CD4-positive, alpha-beta T cell treated with Interferon alpha-2 for 1 hour (primary cell): ENCODE data around the gene LNX2.

Experiments used
- DNase-seq, 2 donors: peaks; one replicate each; pipeline ENCODE4 v3.0.0-alpha.2; 2020 to 2022

Gene LNX2

GRCh38 chr13:27549406-27549981, 70.8 kb downstream of the LNX2 start:
- no peak for DNase-seq

- no peak for DNase-seq
Measured at GRCh38 chr13:27542220-27542619, 78.1 kb downstream of the LNX2 start.

- DNase-seq: no peak
Measured at GRCh38 chr13:27541386-27541785, 78.9 kb downstream of the LNX2 start.

- no peak for DNase-seq
Measured at GRCh38 chr13:27536361-27537101, 83.8 kb downstream of the LNX2 start.

- no peak for DNase-seq
Measured at GRCh38 chr13:27535546-27535945, 84.8 kb downstream of the LNX2 start.

GRCh38 chr13:27534981-27535380, 85.3 kb downstream of the LNX2 start:
- no peak for DNase-seq

GRCh38 chr13:27534108-27534980, 86.0 kb downstream of the LNX2 start:
- no peak for DNase-seq

GRCh38 chr13:27533155-27533643, 87.1 kb downstream of the LNX2 start:
- DNase-seq: peak; percentile 49 to 55

- no peak for DNase-seq
Measured at GRCh38 chr13:27528908-27529307, 91.4 kb downstream of the LNX2 start.

GRCh38 chr13:27526516-27526915, 93.8 kb downstream of the LNX2 start:
- DNase-seq: no peak

GRCh38 chr13:27524981-27525975, 95.1 kb downstream of the LNX2 start:
- no peak for DNase-seq

- no peak for DNase-seq
Measured at GRCh38 chr13:27523346-27524073, 96.8 kb downstream of the LNX2 start.

- DNase-seq: no peak
Measured at GRCh38 chr13:27522847-27523246, 97.5 kb downstream of the LNX2 start.

GRCh38 chr13:27516103-27516502, 104.2 kb downstream of the LNX2 start:
- DNase-seq: no peak

- DNase-seq: no peak
Measured at GRCh38 chr13:27510082-27510481, 110.2 kb downstream of the LNX2 start.

GRCh38 chr13:27508802-27509201, 111.5 kb downstream of the LNX2 start:
- no peak for DNase-seq

GRCh38 chr13:27505792-27506191, 114.5 kb downstream of the LNX2 start:
- DNase-seq: no peak

GRCh38 chr13:27504868-27505194, 115.5 kb downstream of the LNX2 start:
- DNase-seq: no peak

- DNase-seq: no peak
Measured at GRCh38 chr13:27504128-27504867, 116.0 kb downstream of the LNX2 start.

GRCh38 chr13:27500806-27501534, 119.4 kb downstream of the LNX2 start:
- DNase-seq: no peak
